ENCODE results near the gene ERCC1.

The ERCC1 gene

GRCh38 chr19:45460807-45461347 lies 37.2 kb upstream of the ERCC1 start:
- H3K9me3 ChIP-seq (ENCODE audit: insufficient read depth, low read length), result no peaks in the 10 kb centered on the region
- TF ChIP-seq CTCF (IDR thresholded peaks at IDR 0.05; ENCODE audit: low read depth, low read length) (no peak), EZH2phosphoT487 (IDR thresholded peaks at IDR 0.05; ENCODE audit: low read depth) (no peak)
- no peak overlapping the region for H2AFZ ChIP-seq (ENCODE audit: low read depth, low read length)
- H4K20me1 ChIP-seq (ENCODE audit: insufficient read depth, low read length), result no peaks in the 10 kb centered on the region
- H3K4me2 ChIP-seq (ENCODE audit: low read length), result no peak overlapping the region
- peaks cover 13% of the 10 kb centered on the region for H3K27me3 ChIP-seq (ENCODE audit: low read depth, low read length)
- H3K27ac ChIP-seq (ENCODE audit: low read length), result no peak overlapping the region
- H3K9ac ChIP-seq (ENCODE audit: low read length), result no peak overlapping the region
- H3K79me2 ChIP-seq (ENCODE audit: low read length), result no peaks in the 10 kb centered on the region
- H3K4me3 ChIP-seq (ENCODE audit: low read length), result no peak overlapping the region
- H3K4me1 ChIP-seq (ENCODE audit: low read length), result peaks cover 5% of the 10 kb centered on the region
- H3K36me3 ChIP-seq (replicated peaks; ENCODE audit: low read depth, low read length), result no peaks in the 10 kb centered on the region

DNA sequence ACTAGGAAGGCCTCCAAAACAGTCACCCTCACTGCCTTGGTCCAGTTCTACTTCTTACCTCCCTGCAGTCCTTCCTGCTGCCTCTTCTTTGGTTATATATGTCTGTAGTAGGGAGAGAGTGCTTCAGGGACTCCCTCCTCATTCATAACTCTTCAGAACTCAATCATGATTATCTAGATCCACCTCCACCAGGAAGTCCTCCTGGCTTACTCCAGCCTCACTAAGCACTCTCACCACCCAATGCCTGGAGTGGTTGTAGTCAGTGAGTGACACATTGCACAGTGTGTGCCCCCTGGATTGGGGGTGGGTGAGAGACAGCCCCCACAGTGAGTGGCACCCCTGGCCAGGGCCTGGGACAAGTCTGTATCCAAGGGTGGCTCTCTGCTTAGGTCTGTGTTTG lies 34.1 kb upstream of the ERCC1 start:
- no peak overlapping the region for H3K4me3 ChIP-seq (ENCODE audit: low read length)
- no peaks in the 10 kb centered on the region for H3K36me3 ChIP-seq (replicated peaks; ENCODE audit: low read depth, low read length)
- H3K4me2 ChIP-seq (ENCODE audit: low read length), result no peak overlapping the region
- no peaks in the 10 kb centered on the region for H3K9me3 ChIP-seq (ENCODE audit: insufficient read depth, low read length)
- no peaks in the 10 kb centered on the region for H4K20me1 ChIP-seq (ENCODE audit: insufficient read depth, low read length)
- H3K27ac ChIP-seq (ENCODE audit: low read length), result no peak overlapping the region
- no peak for TF ChIP-seq CTCF (IDR thresholded peaks at IDR 0.05; ENCODE audit: low read depth, low read length)
- TF ChIP-seq EZH2phosphoT487 (IDR thresholded peaks at IDR 0.05; ENCODE audit: low read depth), result no peak
- no peaks in the 10 kb centered on the region for H3K79me2 ChIP-seq (ENCODE audit: low read length)
- H3K9ac ChIP-seq (ENCODE audit: low read length), result no peak overlapping the region
- H2AFZ ChIP-seq (ENCODE audit: low read depth, low read length), result no peak overlapping the region
- peaks cover 11% of the 10 kb centered on the region for H3K27me3 ChIP-seq (ENCODE audit: low read depth, low read length)
- H3K4me1 ChIP-seq (ENCODE audit: low read length), result peaks cover 28% of the 10 kb centered on the region

- no peaks in the 10 kb centered on the region for H3K36me3 ChIP-seq (replicated peaks; ENCODE audit: low read depth, low read length)
- H3K79me2 ChIP-seq (ENCODE audit: low read length), result no peaks in the 10 kb centered on the region
- TF ChIP-seq EZH2phosphoT487 (IDR thresholded peaks at IDR 0.05; ENCODE audit: low read depth) (no peak), CTCF (IDR thresholded peaks at IDR 0.05; ENCODE audit: low read depth, low read length) (no peak)
- H3K9me3 ChIP-seq (ENCODE audit: insufficient read depth, low read length), result no peaks in the 10 kb centered on the region
- peaks cover 17% of the 10 kb centered on the region for H3K27me3 ChIP-seq (ENCODE audit: low read depth, low read length)
- no peak overlapping the region for H3K4me3 ChIP-seq (ENCODE audit: low read length)
- no peak overlapping the region for H3K27ac ChIP-seq (ENCODE audit: low read length)
- no peaks in the 10 kb centered on the region for H4K20me1 ChIP-seq (ENCODE audit: insufficient read depth, low read length)
- no peak overlapping the region for H3K4me2 ChIP-seq (ENCODE audit: low read length)
- peaks cover 30% of the 10 kb centered on the region for H3K4me1 ChIP-seq (ENCODE audit: low read length)
- H2AFZ ChIP-seq (ENCODE audit: low read depth, low read length), result no peak overlapping the region
- H3K9ac ChIP-seq (ENCODE audit: low read length), result no peak overlapping the region
Observed at GRCh38 chr19:45456500-45456815, 32.7 kb upstream of the ERCC1 start.

DNA sequence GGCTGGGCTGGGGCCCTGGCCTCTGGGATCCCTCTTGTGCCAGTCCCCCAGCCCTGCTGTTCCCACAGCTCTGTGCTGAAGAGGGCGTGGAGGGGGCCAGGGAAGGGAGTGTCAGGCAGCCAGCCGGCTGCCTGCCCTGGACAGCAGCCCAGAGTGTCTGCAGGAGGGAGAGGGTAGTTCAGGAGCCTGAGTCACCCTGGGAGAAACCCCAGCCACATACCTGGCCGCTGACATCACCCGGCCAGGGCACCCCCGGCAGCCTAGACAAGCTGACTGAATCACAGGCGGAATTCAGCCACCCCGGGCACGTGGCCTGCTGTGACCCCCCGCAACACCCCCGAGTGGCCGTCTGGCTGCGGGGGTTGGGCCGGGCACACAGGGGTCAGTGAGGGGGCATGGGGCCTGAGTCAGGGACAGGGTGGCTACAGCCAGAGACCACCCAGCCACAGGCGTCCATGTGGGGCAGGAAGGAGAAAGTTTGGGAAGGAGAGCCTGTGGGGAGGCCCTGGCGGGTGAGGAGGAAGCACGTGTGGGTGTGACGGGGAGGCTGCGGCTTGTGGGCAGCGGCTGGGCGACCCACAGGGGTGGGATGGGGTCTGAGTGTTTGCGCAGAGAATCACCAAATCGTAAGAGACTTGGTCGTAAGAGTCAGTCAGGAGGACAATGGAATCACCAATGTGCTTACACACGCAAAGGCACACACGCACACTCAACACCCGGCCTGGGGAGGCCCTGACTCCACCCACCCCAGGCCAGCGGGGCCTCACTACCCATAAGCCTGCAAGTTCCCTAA lies 32.2 kb upstream of the ERCC1 start:
- Histone ChIP-seq H3K36me3 (replicated peaks; ENCODE audit: low read depth, low read length) (no peaks in the 10 kb centered on the region), H3K4me1 (ENCODE audit: low read length) (peaks cover 33% of the 10 kb centered on the region), H2AFZ (ENCODE audit: low read depth, low read length) (no peak overlapping the region), H3K9ac (ENCODE audit: low read length) (no peak overlapping the region), H3K9me3 (ENCODE audit: insufficient read depth, low read length) (no peaks in the 10 kb centered on the region), H3K27me3 (ENCODE audit: low read depth, low read length) (peaks cover 18% of the 10 kb centered on the region), H3K4me2 (ENCODE audit: low read length) (peak overlapping the region; percentile 31), H4K20me1 (ENCODE audit: insufficient read depth, low read length) (no peaks in the 10 kb centered on the region), H3K27ac (ENCODE audit: low read length) (no peak overlapping the region), H3K4me3 (ENCODE audit: low read length) (0 out of 2 replicates have a peak overlapping the region, but pooled peaks have one; percentile 4), H3K79me2 (ENCODE audit: low read length) (no peaks in the 10 kb centered on the region)
- TF ChIP-seq EZH2phosphoT487 (IDR thresholded peaks at IDR 0.05; ENCODE audit: low read depth) (no peak), CTCF (IDR thresholded peaks at IDR 0.05; ENCODE audit: low read depth, low read length) (no peak)
